Adipocyte (in vitro differentiated cells): ENCODE measurements around the gene CUL4B.
A peak's percentile ranks its signal among the peaks of the same experiment; 100 is the strongest.

Source experiments
- DNase-seq: peaks from one replicate; pipeline ENCODE4 v3.0.0-alpha.2; 2015; ENCODE audit warnings: low read depth
- H3K27me3 ChIP-seq: replicated peaks from 2 replicates; pipeline ENCODE4 v1.7.0; 2013; ENCODE audit warnings: mild to moderate bottlenecking, low read length, moderate library complexity; ENCODE audit not compliant: control insufficient read depth, insufficient read depth
- H3K36me3 ChIP-seq: 2 replicates; pipeline ENCODE4 v1.7.0; 2013; ENCODE audit warnings: low read length, mild to moderate bottlenecking, moderate library complexity; ENCODE audit not compliant: control insufficient read depth, insufficient read depth, severe bottlenecking
- H3K4me1 ChIP-seq: 2 replicates; pipeline ENCODE4 v1.7.0; 2013; ENCODE audit warnings: mild to moderate bottlenecking, low read length, moderate library complexity; ENCODE audit not compliant: control insufficient read depth, insufficient read depth
- H3K4me3 ChIP-seq: 2 replicates; pipeline ENCODE4 v1.7.0; 2013; ENCODE audit warnings: mild to moderate bottlenecking, low read length, moderate library complexity
- H3K9ac ChIP-seq: 2 replicates; pipeline ENCODE4 v1.7.0; 2013; ENCODE audit warnings: mild to moderate bottlenecking, low read length, moderate library complexity
- H3K9me3 ChIP-seq: 2 replicates; pipeline ENCODE4 v1.7.0; 2013; ENCODE audit warnings: mild to moderate bottlenecking, low read length, moderate library complexity; ENCODE audit not compliant: control insufficient read depth

The CUL4B gene

DNA sequence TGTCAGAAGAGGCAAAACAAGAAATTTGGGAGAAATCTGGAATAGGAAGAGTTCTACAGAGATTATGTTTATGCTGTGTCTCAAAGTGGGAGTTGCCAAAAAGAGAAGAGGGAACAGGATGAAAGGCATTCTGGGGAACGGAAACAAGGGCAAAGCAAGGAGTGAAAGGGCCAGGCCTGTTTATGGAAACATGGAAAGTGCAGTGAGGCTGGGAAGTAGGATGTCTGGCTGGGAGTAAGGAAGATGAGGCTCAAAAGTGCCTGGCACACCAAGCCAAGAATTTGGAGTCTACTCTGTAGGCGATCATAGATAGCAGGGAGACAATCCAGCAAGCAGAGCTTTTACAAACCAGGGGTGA is 1.8 kb upstream of the CUL4B start:
- no peak for DNase-seq
- H3K4me1 ChIP-seq: peaks cover 8% of the 10 kb centered on the region
- no peaks in the 10 kb centered on the region for H3K9me3 ChIP-seq
- peak overlapping the region; percentile 88 for H3K4me3 ChIP-seq
- peak overlapping the region; percentile 88 for H3K9ac ChIP-seq
- H3K36me3 ChIP-seq: peaks cover 2% of the 10 kb centered on the region
- no peaks in the 10 kb centered on the region for H3K27me3 ChIP-seq

DNA sequence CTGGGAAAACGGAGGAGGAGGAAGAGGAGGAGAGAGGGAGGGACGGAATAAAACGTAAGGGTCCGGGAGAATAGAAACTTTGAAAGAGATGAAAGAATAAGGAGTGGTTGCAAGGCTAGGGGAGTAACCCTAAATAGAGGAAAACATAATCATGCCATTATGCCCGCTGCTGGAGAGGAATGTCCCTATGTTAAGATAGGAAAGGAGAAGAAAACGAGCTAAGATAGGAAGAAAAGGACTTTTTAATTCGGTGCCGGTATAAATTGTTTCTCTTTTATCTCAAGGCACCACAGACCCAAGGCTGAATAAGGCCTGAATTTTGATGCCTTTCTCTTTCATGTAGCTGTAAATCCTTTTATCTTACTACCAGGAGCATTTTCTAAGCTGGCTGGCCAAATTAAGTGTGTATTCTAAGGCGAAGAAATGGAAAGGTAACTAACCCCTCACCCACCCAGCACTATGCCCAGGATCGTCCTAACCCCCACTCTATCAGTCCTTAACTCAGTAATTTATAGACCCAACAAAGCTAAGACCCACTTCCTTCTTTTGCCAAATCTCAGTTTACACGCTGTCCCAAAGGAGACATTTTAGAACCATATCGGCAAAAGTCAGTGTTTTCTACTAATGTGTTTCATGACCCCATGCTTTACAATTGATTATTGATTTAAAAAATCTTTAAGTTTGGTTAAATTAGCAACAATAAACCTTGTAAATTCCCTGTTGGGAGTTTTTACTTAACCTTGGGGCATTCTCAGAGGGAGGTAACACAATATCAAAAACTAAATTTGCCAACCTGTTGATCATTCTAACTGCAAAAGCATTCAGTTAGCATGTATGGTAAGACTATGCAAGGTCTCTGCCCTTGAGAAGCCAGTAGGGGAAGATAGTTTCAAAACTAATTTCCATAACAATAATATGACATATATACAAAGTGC is 1.1 kb upstream of the CUL4B start:
- H3K9me3 ChIP-seq: no peaks in the 10 kb centered on the region
- H3K9ac ChIP-seq: peak overlapping the region; percentile 88
- no peaks in the 10 kb centered on the region for H3K27me3 ChIP-seq
- H3K4me1 ChIP-seq: peaks cover 8% of the 10 kb centered on the region
- DNase-seq: no peak
- peaks cover 6% of the 10 kb centered on the region for H3K36me3 ChIP-seq
- H3K4me3 ChIP-seq: peak overlapping the region; percentile 88

DNA sequence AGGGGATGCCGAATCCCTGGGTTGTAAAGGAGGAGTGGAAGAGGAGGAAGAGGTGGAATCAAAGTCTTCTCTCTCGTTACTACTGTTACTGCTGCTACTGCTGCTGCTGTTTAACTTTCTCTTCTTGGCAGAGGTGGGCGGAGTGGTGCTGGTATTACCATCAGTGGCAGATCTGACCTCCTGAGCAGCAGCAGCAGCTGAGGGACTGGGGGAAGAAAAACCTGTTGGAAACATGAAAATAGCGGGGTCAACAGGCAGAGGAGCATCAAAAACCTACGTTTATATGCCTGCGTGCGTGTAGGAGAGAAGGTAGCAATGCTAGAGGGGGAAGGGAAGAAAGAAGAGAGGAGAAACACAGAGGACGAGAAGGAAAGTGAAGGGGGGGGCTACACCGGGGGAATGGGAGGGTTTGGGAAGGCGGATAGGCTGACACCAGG is 339 bp downstream of the CUL4B start:
- Histone ChIP-seq H3K27me3 (no peaks in the 10 kb centered on the region), H3K36me3 (peaks cover 6% of the 10 kb centered on the region), H3K9me3 (no peaks in the 10 kb centered on the region), H3K4me1 (peaks cover 8% of the 10 kb centered on the region), H3K4me3 (peak overlapping the region; percentile 92), H3K9ac (peak overlapping the region; percentile 96)
- DNase-seq: peak; percentile 58

DNA sequence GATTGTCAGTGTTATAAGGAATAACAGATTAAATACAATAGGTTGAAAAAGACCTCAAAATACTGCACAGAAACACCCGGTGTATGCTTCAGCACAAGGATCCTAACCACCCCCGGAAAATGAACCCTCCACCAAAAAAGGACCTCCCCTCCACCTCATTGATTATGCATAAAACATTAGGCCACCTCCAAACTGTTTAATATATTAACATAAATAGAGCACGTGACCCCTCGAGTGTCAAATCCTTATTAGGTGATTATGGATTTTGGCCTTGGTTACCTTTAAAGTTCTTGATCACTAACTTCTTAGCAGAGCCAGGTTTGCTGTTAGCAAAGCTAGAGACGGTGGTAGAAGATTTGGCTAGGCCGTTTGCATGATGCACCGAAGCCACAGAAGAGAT is 958 bp downstream of the CUL4B start:
- Histone ChIP-seq H3K9ac (peak overlapping the region; percentile 96), H3K36me3 (peaks cover 10% of the 10 kb centered on the region), H3K27me3 (no peaks in the 10 kb centered on the region), H3K9me3 (no peaks in the 10 kb centered on the region), H3K4me3 (peak overlapping the region; percentile 92), H3K4me1 (peaks cover 8% of the 10 kb centered on the region)
- no peak for DNase-seq

DNA sequence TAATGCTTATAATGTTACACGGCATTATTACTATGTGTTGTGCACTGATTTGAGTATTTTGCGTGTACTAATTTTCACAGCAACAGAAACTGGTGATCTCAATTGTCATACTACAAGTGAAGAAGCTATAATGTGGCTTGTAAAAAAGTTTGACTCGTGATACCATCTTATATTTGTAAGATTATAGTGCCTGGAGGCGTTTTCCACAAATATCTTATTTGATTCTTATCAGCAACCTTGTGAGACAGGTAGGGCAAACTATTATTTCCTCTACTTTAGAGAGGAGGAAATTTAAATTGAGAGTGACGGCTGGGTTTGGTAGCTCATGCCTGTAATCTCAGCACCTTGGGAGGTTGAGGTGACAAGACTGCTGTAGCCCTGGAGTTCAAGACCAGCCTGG is 4.5 kb downstream of the CUL4B start:
- Histone ChIP-seq H3K4me3 (no peak overlapping the region), H3K4me1 (no peaks in the 10 kb centered on the region), H3K36me3 (peaks cover 26% of the 10 kb centered on the region), H3K9me3 (no peaks in the 10 kb centered on the region), H3K9ac (no peak overlapping the region), H3K27me3 (no peaks in the 10 kb centered on the region)
- no peak for DNase-seq

DNA sequence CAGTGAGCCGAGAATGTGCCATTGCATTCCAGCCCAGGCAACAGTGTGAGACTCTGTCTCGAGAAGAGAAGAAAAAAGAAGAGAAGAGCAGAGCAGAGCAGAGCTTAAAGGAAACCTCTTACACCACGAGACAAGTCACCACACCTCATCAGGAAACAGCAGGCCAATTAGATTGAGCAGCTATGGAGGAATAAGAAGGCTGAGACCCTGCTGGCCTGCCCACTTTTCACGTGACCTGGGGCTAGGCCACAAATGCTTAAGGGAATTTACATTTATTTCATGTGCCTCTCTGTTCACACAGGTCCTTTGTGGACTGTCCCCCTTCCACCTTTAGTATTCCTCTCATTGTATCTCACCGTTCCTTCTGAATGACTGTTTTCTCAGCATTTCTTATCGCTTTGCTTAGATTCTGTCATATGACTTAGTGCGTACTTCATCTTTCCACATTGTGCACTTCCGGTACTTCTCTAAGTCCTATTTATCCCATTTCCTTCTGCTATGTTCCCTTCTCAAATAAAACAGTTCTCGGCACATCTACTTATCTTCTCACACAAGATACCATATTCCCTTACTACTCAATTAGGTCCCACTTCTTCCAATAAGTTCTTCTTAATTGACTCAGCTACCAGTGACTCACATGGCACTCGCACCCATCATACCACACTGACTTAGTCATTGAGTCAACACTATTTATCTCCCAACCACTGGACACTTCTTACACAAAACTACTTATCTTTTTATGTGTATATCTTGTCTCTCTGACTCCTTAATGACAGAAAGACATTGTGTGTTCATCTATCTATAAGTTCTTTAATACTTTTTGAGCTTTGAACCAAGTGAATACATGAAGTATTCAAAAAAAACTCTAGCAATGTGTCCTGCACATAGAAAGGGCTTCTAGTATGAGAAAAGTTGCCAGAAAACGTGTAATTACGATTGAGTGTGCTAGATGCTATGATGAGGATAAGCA is 11.0 kb downstream of the CUL4B start:
- Histone ChIP-seq H3K9ac (peak overlapping the region; percentile 47), H3K4me1 (peaks cover 23% of the 10 kb centered on the region), H3K9me3 (no peaks in the 10 kb centered on the region), H3K4me3 (peak overlapping the region; percentile 30), H3K36me3 (peaks cover 30% of the 10 kb centered on the region), H3K27me3 (no peaks in the 10 kb centered on the region)
- DNase-seq: peak; percentile 67

DNA sequence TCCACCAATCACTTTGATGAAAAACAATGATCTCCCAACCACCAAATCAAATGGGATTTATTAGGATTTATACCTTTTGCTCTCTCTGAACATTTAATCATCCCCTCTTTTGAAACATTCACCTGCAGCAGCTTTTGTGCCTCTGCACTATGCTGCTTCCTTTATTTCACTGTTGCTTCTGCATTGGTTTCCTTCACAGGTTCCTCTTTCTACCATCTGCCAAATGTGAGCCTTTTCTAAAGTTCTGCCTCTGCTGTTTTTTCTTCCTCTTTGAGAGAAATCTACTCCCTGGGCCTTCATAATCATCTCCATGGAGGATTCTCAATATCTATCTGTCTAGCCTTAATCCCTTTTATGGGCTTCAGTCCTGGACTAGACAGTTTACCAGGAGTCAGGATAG is 24.7 kb downstream of the CUL4B start:
- H3K4me3 ChIP-seq: no peak overlapping the region
- no peaks in the 10 kb centered on the region for H3K27me3 ChIP-seq
- no peak overlapping the region for H3K9ac ChIP-seq
- H3K36me3 ChIP-seq: peaks cover 90% of the 10 kb centered on the region
- no peaks in the 10 kb centered on the region for H3K9me3 ChIP-seq
- no peak for DNase-seq
- H3K4me1 ChIP-seq: no peaks in the 10 kb centered on the region

DNA sequence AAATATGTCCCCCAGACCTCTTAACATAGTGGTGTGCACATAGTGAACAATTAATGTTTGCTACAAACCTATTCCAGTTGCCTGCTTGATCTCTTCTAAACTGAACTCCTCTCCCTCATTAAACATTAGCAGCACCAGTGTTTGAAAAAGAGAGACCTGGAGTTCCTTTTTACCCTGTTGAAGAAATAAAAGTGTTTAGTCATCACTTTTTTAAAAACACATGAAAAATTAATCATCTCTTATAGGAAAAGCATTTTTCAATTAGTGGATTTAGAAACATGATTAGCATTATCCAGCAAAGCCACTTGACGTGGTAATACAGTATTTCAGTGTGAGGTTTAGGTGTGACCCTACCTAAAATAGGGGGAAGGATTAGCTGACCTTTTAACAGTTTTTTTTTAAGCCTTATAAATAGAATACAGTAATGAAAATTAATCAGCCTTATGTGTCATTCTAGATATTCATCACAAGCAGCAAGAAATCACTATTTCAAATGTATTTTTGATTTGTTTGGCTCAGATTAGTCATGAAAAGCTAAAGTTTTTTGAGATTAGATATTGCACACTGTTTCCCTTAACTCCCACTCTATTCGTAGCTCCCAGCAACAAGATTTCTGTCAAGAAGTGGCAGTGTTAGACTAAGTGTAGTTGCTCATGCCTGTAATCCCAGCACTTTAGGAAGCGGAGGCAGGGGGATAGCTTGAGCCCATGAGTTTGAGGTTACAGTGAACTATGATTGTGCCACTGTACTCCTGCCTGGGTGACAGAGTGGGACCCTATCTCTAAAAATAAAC is 26.2 kb downstream of the CUL4B start:
- no peak for DNase-seq
- no peaks in the 10 kb centered on the region for H3K4me1 ChIP-seq
- peaks cover 89% of the 10 kb centered on the region for H3K36me3 ChIP-seq

DNA sequence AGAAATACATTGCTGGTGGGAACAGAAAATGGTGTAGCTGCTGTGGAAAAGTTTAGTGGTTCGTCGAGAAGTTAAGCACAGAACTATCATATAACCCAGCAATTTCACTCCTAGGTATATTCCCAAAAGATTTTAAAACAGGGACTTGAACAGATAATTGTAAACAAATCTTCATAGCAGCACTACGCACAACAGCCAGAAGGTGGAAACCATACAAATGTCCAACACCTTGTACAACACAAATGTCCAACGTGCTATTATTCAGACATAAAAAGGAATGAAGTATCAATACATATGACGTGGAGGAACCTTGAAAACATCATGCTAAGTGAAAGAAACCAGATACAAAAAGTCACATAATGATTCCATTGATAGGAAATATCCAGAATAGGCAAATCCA is 37.9 kb downstream of the CUL4B start:
- H3K4me1 ChIP-seq: no peaks in the 10 kb centered on the region

More for the DNA sequence above, 26.2 kb downstream of the CUL4B start:
- Histone ChIP-seq H3K9me3 (no peaks in the 10 kb centered on the region), H3K27me3 (no peaks in the 10 kb centered on the region), H3K4me3 (no peak overlapping the region), H3K9ac (no peak overlapping the region)

DNA sequence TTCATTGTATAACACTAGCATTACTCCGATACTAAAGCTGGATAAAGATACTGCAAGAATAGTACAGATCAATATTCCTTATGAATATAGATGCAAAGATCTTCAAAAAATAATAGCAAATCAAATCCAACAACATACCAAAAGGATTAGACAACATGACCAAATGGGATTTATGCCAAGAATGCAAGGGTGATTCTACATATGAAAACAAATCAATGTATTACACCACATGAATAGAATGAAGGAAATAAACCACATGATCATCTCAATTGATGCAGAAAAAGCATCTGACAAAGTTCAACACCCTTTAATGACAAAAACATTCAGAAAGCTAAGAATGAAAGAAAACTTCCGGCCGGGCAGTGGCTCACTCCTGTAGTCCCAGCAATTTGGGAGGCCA is 42.8 kb downstream of the CUL4B start:
- Histone ChIP-seq H3K36me3 (no peaks in the 10 kb centered on the region), H3K27me3 (no peaks in the 10 kb centered on the region), H3K4me1 (no peaks in the 10 kb centered on the region), H3K9me3 (no peaks in the 10 kb centered on the region), H3K9ac (no peak overlapping the region), H3K4me3 (no peak overlapping the region)
- peak; percentile 63 for DNase-seq

More for the DNA sequence above, 37.9 kb downstream of the CUL4B start:
- Histone ChIP-seq H3K36me3 (peaks cover 33% of the 10 kb centered on the region), H3K27me3 (no peaks in the 10 kb centered on the region), H3K4me3 (no peak overlapping the region), H3K9ac (no peak overlapping the region), H3K9me3 (no peaks in the 10 kb centered on the region)
- DNase-seq: no peak
